HepG2 (cell line): ENCODE measurements around the gene GIPC3. TPM values are rescaled to one million over a fixed set of nuclear protein-coding genes. Genes with fewer than 3 reads are reported as not detected.

Experiments used
- E2F1 ChIP-seq: sonication (generic); formaldehyde crosslinking; IDR thresholded peaks from 2 replicates; pipeline ENCODE4 v1.5.0; 2020; ENCODE audit warnings: missing genetic modification reagents
- HMGA1 ChIP-seq: sonication (generic); formaldehyde crosslinking; conservative IDR thresholded peaks from 2 replicates; pipeline ENCODE4 v1.4.0; 2020; ENCODE audit warnings: missing genetic modification reagents
- HNRNPK ChIP-seq: fragments of 200-400 bp; formaldehyde crosslinking; IDR thresholded peaks from 2 replicates; pipeline ENCODE4 v1.6.1; 2018; ENCODE audit warnings: low read length, low read depth, moderate library complexity, mild to moderate bottlenecking; ENCODE audit not compliant: poor library complexity, severe bottlenecking
- KAT8 ChIP-seq: IDR thresholded peaks from 2 replicates; pipeline ENCODE4 v1.6.1; 2016; ENCODE audit warnings: missing genetic modification reagents, missing compliant biosample characterization
- MXD4 ChIP-seq: IDR thresholded peaks from 2 replicates; pipeline ENCODE4 v1.6.1; 2016; ENCODE audit warnings: mild to moderate bottlenecking, missing biosample characterization, missing genetic modification reagents
- NFE2 ChIP-seq: sonication (generic); formaldehyde crosslinking; IDR thresholded peaks from 2 replicates; pipeline ENCODE4 v1.4.0; 2020; ENCODE audit warnings: missing genetic modification reagents
- NFIC ChIP-seq: IDR thresholded peaks from 2 replicates; pipeline ENCODE4 v1.6.1; 2012; ENCODE audit warnings: mild to moderate bottlenecking, low read length, inconsistent platforms
- NFYC ChIP-seq: IDR thresholded peaks from 2 replicates; pipeline ENCODE4 v1.6.1; 2016; ENCODE audit warnings: missing genetic modification reagents, missing compliant biosample characterization
- PCBP1 ChIP-seq: fragments of 200-400 bp; formaldehyde crosslinking; IDR thresholded peaks from 2 replicates; pipeline ENCODE4 v1.6.1; 2017; ENCODE audit warnings: mild to moderate bottlenecking, low read depth, low read length, borderline replicate concordance
- PPARG ChIP-seq: conservative IDR thresholded peaks from 2 replicates; pipeline ENCODE4 v1.6.1; 2016; ENCODE audit warnings: missing biosample characterization, missing genetic modification reagents
- RXRB ChIP-seq: IDR thresholded peaks from 2 replicates; pipeline ENCODE4 v1.6.1; 2016; ENCODE audit warnings: borderline replicate concordance, missing genetic modification reagents, missing compliant biosample characterization
- SP4 ChIP-seq: sonication (generic); formaldehyde crosslinking; IDR thresholded peaks from 2 replicates; pipeline ENCODE4 v1.8.1; 2023; ENCODE audit warnings: mild to moderate bottlenecking, missing genetic modification reagents
- TAF1 ChIP-seq: sonication (generic); formaldehyde crosslinking; IDR thresholded peaks from 2 replicates; pipeline ENCODE4 v1.4.0; 2020; ENCODE audit warnings: missing genetic modification reagents
- THAP11 ChIP-seq: IDR thresholded peaks from 2 replicates; pipeline ENCODE4 v1.6.1; 2016; ENCODE audit warnings: missing biosample characterization, missing genetic modification reagents
- ZBTB7B ChIP-seq: sonication (generic); formaldehyde crosslinking; IDR thresholded peaks from 2 replicates; pipeline ENCODE4 v1.4.0; 2020; ENCODE audit warnings: missing genetic modification reagents
- ZKSCAN5 ChIP-seq: sonication (generic); formaldehyde crosslinking; IDR thresholded peaks from 2 replicates; pipeline ENCODE4 v1.5.1; 2020; ENCODE audit warnings: mild to moderate bottlenecking, missing genetic modification reagents
- ZNF138 ChIP-seq: sonication (generic); formaldehyde crosslinking; IDR thresholded peaks from 2 replicates; pipeline ENCODE4 v1.5.0; 2020; ENCODE audit warnings: mild to moderate bottlenecking, low read depth, missing genetic modification reagents
- ZNF18 ChIP-seq: sonication (generic); formaldehyde crosslinking; IDR thresholded peaks from 2 replicates; pipeline ENCODE4 v1.8.0; 2022; ENCODE audit warnings: mild to moderate bottlenecking, missing genetic modification reagents; ENCODE audit not compliant: insufficient replicate concordance
- ZNF260 ChIP-seq: sonication (generic); formaldehyde crosslinking; IDR thresholded peaks from 2 replicates; pipeline ENCODE4 v1.4.0; 2020; ENCODE audit warnings: missing genetic modification reagents, low read depth, mild to moderate bottlenecking, borderline replicate concordance
- ZNF274 ChIP-seq: sonication (generic); formaldehyde crosslinking; IDR thresholded peaks from 2 replicates; pipeline ENCODE4 v1.5.1; 2020; ENCODE audit warnings: mild to moderate bottlenecking, missing genetic modification reagents
- ZNF335 ChIP-seq: sonication (generic); formaldehyde crosslinking; IDR thresholded peaks from 2 replicates; pipeline ENCODE4 v1.4.0; 2020; ENCODE audit warnings: missing genetic modification reagents
- ZNF790 ChIP-seq: sonication (generic); formaldehyde crosslinking; IDR thresholded peaks from 2 replicates; pipeline ENCODE4 v1.8.0; 2022; ENCODE audit warnings: missing genetic modification reagents, mild to moderate bottlenecking, borderline replicate concordance
- polyA plus RNA-seq, 8 experiments: library from polyadenylated mRNA; depleted of rRNA in 3 of 8; stranded (reverse) in 7 of 8; unstranded in 1 of 8; fragments of >200 nt; fragmentation: Illumina TruSeq in 4 of 8; extraction: Trizol in 4 of 8; gene quantifications; 2 replicates each; pipeline versions ENCODE4 v1.2.1 to v1.2.3, GENCODE V29; 2011 to 2016; ENCODE audit warnings: low read depth in 4 of 8, missing spikeins in 1 of 8, mixed read lengths in 1 of 8; ENCODE audit not compliant: insufficient read depth in 1 of 8
- total RNA-seq, 5 experiments: library from RNA; depleted of rRNA; stranded (reverse); fragments of >200 nt; fragmentation: Illumina TruSeq; extraction: Trizol; gene quantifications; 2 replicates each; pipeline ENCODE4 v1.2.3, GENCODE V29; 2016; ENCODE audit warnings: low read depth in 1 of 5
- TF ChIP-seq, protein P1 (sequence below), 2 experiments: sonication (generic) in 1 of 2; formaldehyde crosslinking in 1 of 2; IDR thresholded peaks; 2 replicates each; pipeline versions ENCODE4 v1.4.0 to v1.6.1; 2018 to 2020; ENCODE audit warnings: missing genetic modification reagents in 2 of 2, borderline replicate concordance in 1 of 2, low read depth in 1 of 2, mild to moderate bottlenecking in 1 of 2, missing biosample characterization in 1 of 2
- TF ChIP-seq, protein P2 (sequence below): sonication (generic); formaldehyde crosslinking; IDR thresholded peaks from 2 replicates; pipeline ENCODE4 v1.8.0; 2022; ENCODE audit warnings: mild to moderate bottlenecking, missing genetic modification reagents, moderate library complexity

Gene GIPC3
- total and polyA plus RNA-seq, 2 of the 13 experiments (the other 11 are each of a cell fraction or from before 2014, with no cell fraction given) = 0.05 TPM; not detected in 1

- TF ChIP-seq PCBP1 = 0 out of 2 replicates have a peak, but pooled peaks have one; percentile 43
- TF ChIP-seq PPARG (CRISPR knock-in tag) = 0 out of 2 replicates have a peak, but pooled peaks have one; percentile 10
- peak; percentile 39 for TF ChIP-seq HNRNPK
- TF ChIP-seq ZNF260 = no peak
- peak; percentile 92 for TF ChIP-seq NFYC
- TF ChIP-seq E2F1 (CRISPR knock-in tag) = no peak
- TF ChIP-seq ZNF335 (CRISPR knock-in tag) = peak; percentile 79; the same call in 1 of the 2 replicates
- TF ChIP-seq ZNF138 (CRISPR knock-in tag) = no peak
- TF ChIP-seq NFIC = no peak
- peak; percentile 33; the same call in 1 of the 2 replicates for TF ChIP-seq ZNF790 (CRISPR knock-in tag)
- no peak for TF ChIP-seq HMGA1
- TF ChIP-seq NFE2 (CRISPR knock-in tag) = no peak
- peak; percentile 78 for TF ChIP-seq TAF1
- TF ChIP-seq RXRB = no peak
- peak; percentile 79 for TF ChIP-seq THAP11
- peak; percentile 72 for TF ChIP-seq ZNF18 (CRISPR knock-in tag)
- TF ChIP-seq, protein P1, sequence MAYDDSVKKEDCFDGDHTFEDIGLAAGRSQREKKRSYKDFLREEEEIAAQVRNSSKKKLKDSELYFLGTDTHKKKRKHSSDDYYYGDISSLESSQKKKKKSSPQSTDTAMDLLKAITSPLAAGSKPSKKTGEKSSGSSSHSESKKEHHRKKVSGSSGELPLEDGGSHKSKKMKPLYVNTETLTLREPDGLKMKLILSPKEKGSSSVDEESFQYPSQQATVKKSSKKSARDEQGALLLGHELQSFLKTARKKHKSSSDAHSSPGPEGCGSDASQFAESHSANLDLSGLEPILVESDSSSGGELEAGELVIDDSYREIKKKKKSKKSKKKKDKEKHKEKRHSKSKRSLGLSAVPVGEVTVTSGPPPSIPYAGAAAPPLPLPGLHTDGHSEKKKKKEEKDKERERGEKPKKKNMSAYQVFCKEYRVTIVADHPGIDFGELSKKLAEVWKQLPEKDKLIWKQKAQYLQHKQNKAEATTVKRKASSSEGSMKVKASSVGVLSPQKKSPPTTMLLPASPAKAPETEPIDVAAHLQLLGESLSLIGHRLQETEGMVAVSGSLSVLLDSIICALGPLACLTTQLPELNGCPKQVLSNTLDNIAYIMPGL (CRISPR knock-in tag; IDR thresholded peaks at IDR 0.05; ENCODE audit: borderline replicate concordance in 1 of 2, low read depth in 1 of 2) = peak in 1 of 2 experiments; percentile 26; a peak in 3 of 4 replicates
- TF ChIP-seq ZBTB7B = peak; percentile 95
- peak; percentile 96 for TF ChIP-seq SP4 (CRISPR knock-in tag)
- TF ChIP-seq, protein P2, sequence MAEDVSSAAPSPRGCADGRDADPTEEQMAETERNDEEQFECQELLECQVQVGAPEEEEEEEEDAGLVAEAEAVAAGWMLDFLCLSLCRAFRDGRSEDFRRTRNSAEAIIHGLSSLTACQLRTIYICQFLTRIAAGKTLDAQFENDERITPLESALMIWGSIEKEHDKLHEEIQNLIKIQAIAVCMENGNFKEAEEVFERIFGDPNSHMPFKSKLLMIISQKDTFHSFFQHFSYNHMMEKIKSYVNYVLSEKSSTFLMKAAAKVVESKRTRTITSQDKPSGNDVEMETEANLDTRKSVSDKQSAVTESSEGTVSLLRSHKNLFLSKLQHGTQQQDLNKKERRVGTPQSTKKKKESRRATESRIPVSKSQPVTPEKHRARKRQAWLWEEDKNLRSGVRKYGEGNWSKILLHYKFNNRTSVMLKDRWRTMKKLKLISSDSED (CRISPR knock-in tag) = no peak
- TF ChIP-seq MXD4 = 0 out of 2 replicates have a peak, but pooled peaks have one; percentile 32
- TF ChIP-seq KAT8 (CRISPR knock-in tag) = peak; percentile 78
- no peak for TF ChIP-seq ZKSCAN5
- TF ChIP-seq ZNF274 (CRISPR knock-in tag) = peak; percentile 50; the same call in 1 of the 2 replicates
Observed at GRCh38 chr19:3557461-3558248, 27.6 kb upstream of the GIPC3 start, which contains the start of gene MFSD12 (continued).
